HepG2 (cell line): ENCODE results near the gene SLC39A3. TPM values are rescaled to one million over a fixed set of nuclear protein-coding genes. Genes with fewer than 3 reads are reported as not detected.

Source experiments
- ATAC-seq: fragments of 200-7000 bp; cut with Tn5 transposase; 3 replicates; pipeline ENCODE4 v1.9.1; 2020; ENCODE audit warnings: mild to moderate bottlenecking, moderate library complexity
- BruUV-seq: library from RNA; stranded (reverse); fragments of 400-500 nt; replicated peaks from 2 replicates; lab custom pipeline; 2021; lab: Mats Ljungman, UMichigan
- CTCF ChIA-PET: fragments of 300-600 bp; formaldehyde crosslinking; extraction: SDS; loops from one replicate; lab custom pipeline; 2021; ENCODE audit warnings: low total read pairs, inconsistent platforms, low intra/inter-chr PET ratio; lab: Yijun Ruan, JAX
- POLR2A ChIA-PET: fragments of 350-600 bp; sonication (Branson Sonifier 250); formaldehyde crosslinking; loops from one replicate; lab custom pipeline; 2020; ENCODE audit warnings: antibody characterized with exemption, inconsistent platforms; lab: Yijun Ruan, JAX
- DNase-seq: peaks from one replicate; pipeline ENCODE4 v3.0.0-alpha.2; 2015; ENCODE audit warnings: low spot score
- FAIRE-seq: peaks from 3 replicates; lab custom pipeline; 2011; peaks lifted over from hg19 to GRCh38; lab: Jason Lieb, UNC
- H2AFZ ChIP-seq: one replicate; pipeline ENCODE4 v1.6.1; 2011; ENCODE audit warnings: low read length, inconsistent platforms
- H3K27ac ChIP-seq: fragments of 300-600 bp; 3 replicates; pipeline ENCODE4 v1.8.0; 2011; ENCODE audit warnings: mixed run types, mild to moderate bottlenecking, mixed read lengths, low read length, inconsistent platforms; ENCODE audit not compliant: insufficient read depth; ENCODE audit errors: extremely low read length
- H3K27me3 ChIP-seq, 2 experiments: fragments of 200-600 bp in 1 of 2; 2 replicates in 1 of 2; 3 replicates in 1 of 2; pipeline versions ENCODE4 v1.6.0 to v1.8.0; 2011; ENCODE audit warnings: low read length in 2 of 2, mild to moderate bottlenecking in 2 of 2, moderate library complexity in 2 of 2, inconsistent platforms in 1 of 2; ENCODE audit not compliant: insufficient read depth in 2 of 2, control insufficient read depth in 1 of 2
- H3K36me3 ChIP-seq, 2 experiments: fragments of 200-600 bp in 1 of 2; replicated peaks in 1 of 2; 2 replicates in 1 of 2; 3 replicates in 1 of 2; pipeline versions ENCODE4 v1.5.1 to v1.8.0; 2011; ENCODE audit warnings: low read length in 2 of 2, inconsistent platforms in 1 of 2; ENCODE audit not compliant: insufficient read depth in 2 of 2, control insufficient read depth in 1 of 2
- H3K4me1 ChIP-seq: 2 replicates; pipeline ENCODE4 v1.5.1; 2012; ENCODE audit warnings: low read length, inconsistent platforms; ENCODE audit not compliant: insufficient read depth
- H3K4me2 ChIP-seq: 2 replicates; pipeline ENCODE4 v1.6.0; 2011; ENCODE audit warnings: low read depth, low read length, inconsistent platforms
- H3K4me3 ChIP-seq, 3 experiments: fragments of 200-600 bp in 1 of 3; sonication (generic), shearing (Covaris generic) in 1 of 3; replicated peaks in 1 of 3; 2 replicates each; pipeline ENCODE4 v1.5.1; 2011 to 2016; ENCODE audit warnings: low read length in 3 of 3, inconsistent platforms in 2 of 3, low read depth in 2 of 3, mild to moderate bottlenecking in 2 of 3, control low read depth in 1 of 3, mixed read lengths in 1 of 3; ENCODE audit not compliant: insufficient read depth in 1 of 3
- H3K79me2 ChIP-seq: one replicate; pipeline ENCODE4 v1.6.1; 2011; ENCODE audit warnings: low read length, inconsistent platforms; ENCODE audit not compliant: insufficient read depth
- H3K9ac ChIP-seq: 2 replicates; pipeline ENCODE4 v1.6.0; 2011; ENCODE audit warnings: mild to moderate bottlenecking, low read depth, low read length, inconsistent platforms; ENCODE audit not compliant: insufficient read depth
- H3K9me3 ChIP-seq: 2 replicates; pipeline ENCODE4 v1.5.1; 2012; ENCODE audit warnings: mild to moderate bottlenecking, low read length
- H4K20me1 ChIP-seq: 2 replicates; pipeline ENCODE4 v1.6.0; 2011; ENCODE audit warnings: inconsistent platforms, mild to moderate bottlenecking, low read length, moderate library complexity; ENCODE audit not compliant: insufficient read depth
- CTCF ChIP-seq: sonication (generic); formaldehyde crosslinking; IDR thresholded peaks from 2 replicates; pipeline ENCODE4 v1.5.0; 2020; ENCODE audit warnings: mild to moderate bottlenecking, missing genetic modification reagents, moderate library complexity
- MAX ChIP-seq: IDR thresholded peaks from 2 replicates; pipeline ENCODE4 v1.6.1; 2012; ENCODE audit warnings: inconsistent platforms
- NFKB2 ChIP-seq: sonication (generic); formaldehyde crosslinking; IDR thresholded peaks from 2 replicates; pipeline ENCODE4 v1.4.0; 2020; ENCODE audit warnings: missing genetic modification reagents, borderline replicate concordance
- ZBTB21 ChIP-seq: sonication (generic); formaldehyde crosslinking; IDR thresholded peaks from 2 replicates; pipeline ENCODE4 v1.4.0; 2020; ENCODE audit warnings: missing genetic modification reagents
- ZNF768 ChIP-seq: sonication (generic); formaldehyde crosslinking; IDR thresholded peaks from 2 replicates; pipeline ENCODE4 v1.4.0; 2020; ENCODE audit warnings: missing genetic modification reagents
- WGBS: methylation state at CpG from one replicate; pipeline ENCODE4 v1.1.6; 2017; ENCODE audit warnings: low lambda C conversion rate; 5-methylcytosine and 5-hydroxymethylcytosine counted together
- in situ Hi-C: cut with HindIII; loops from 2 replicates; pipeline ENCODE4 v1.10.0; 2017; ENCODE audit warnings: low pct_unique_long_range_greater_than_20kb; ENCODE audit not compliant: extremely low pct_ligation_motif_present
- intact Hi-C: fragments of 100-400 bp; cut with micrococcal nuclease; formaldehyde crosslinking; loops from one replicate; pipeline ENCODE4 v1.10.0; 2022; ENCODE audit not compliant: unreplicated experiment
- polyA plus RNA-seq, 8 experiments: library from polyadenylated mRNA; depleted of rRNA in 3 of 8; stranded (reverse) in 7 of 8; unstranded in 1 of 8; fragments of >200 nt; fragmentation: Illumina TruSeq in 4 of 8; extraction: Trizol in 4 of 8; gene quantifications; 2 replicates each; pipeline versions ENCODE4 v1.2.1 to v1.2.3, GENCODE V29; 2011 to 2016; ENCODE audit warnings: low read depth in 4 of 8, missing spikeins in 1 of 8, mixed read lengths in 1 of 8; ENCODE audit not compliant: insufficient read depth in 1 of 8
- total RNA-seq, 5 experiments: library from RNA; depleted of rRNA; stranded (reverse); fragments of >200 nt; fragmentation: Illumina TruSeq; extraction: Trizol; gene quantifications; 2 replicates each; pipeline ENCODE4 v1.2.3, GENCODE V29; 2016; ENCODE audit warnings: low read depth in 1 of 5
- TF ChIP-seq, protein P1 (sequence below): sonication (generic); formaldehyde crosslinking; IDR thresholded peaks from 2 replicates; pipeline ENCODE4 v1.5.1; 2020; ENCODE audit warnings: mild to moderate bottlenecking, missing genetic modification reagents, moderate library complexity

SLC39A3 gene
- total and polyA plus RNA-seq, 2 of the 13 experiments (the other 11 are each of a cell fraction or from before 2014, with no cell fraction given) = 33.6 to 41.6 TPM

GRCh38 chr19:2724148-2724557 is 15.7 kb downstream of the SLC39A3 start:
- Histone ChIP-seq H3K9me3 (no peaks in the 10 kb centered on the region), H3K9ac (no peak overlapping the region), H3K4me1 (peaks cover 42% of the 10 kb centered on the region), H3K4me2 (peak overlapping the region; percentile 41), H3K27me3 (peaks cover 25 to 67% of the 10 kb centered on the region in 2 experiments), H4K20me1 (no peaks in the 10 kb centered on the region), H3K27ac (no peak overlapping the region), H3K79me2 (no peaks in the 10 kb centered on the region), H3K36me3 (no peaks in the 10 kb centered on the region), H2AFZ (no peak overlapping the region), H3K4me3 (peak overlapping the region in 1 of 3 experiments; percentile 29; a peak in 2 of 6 replicates)
- TF ChIP-seq CTCF (CRISPR knock-in tag) (peak; percentile 19; the same call in 1 of the 2 replicates), NFKB2 (CRISPR knock-in tag) (peak; percentile 28; the same call in 1 of the 2 replicates), ZNF768 (CRISPR knock-in tag) (peak; percentile 81; the same call in 1 of the 2 replicates), ZBTB21 (no peak), MAX (no peak)
- TF ChIP-seq, protein P1, sequence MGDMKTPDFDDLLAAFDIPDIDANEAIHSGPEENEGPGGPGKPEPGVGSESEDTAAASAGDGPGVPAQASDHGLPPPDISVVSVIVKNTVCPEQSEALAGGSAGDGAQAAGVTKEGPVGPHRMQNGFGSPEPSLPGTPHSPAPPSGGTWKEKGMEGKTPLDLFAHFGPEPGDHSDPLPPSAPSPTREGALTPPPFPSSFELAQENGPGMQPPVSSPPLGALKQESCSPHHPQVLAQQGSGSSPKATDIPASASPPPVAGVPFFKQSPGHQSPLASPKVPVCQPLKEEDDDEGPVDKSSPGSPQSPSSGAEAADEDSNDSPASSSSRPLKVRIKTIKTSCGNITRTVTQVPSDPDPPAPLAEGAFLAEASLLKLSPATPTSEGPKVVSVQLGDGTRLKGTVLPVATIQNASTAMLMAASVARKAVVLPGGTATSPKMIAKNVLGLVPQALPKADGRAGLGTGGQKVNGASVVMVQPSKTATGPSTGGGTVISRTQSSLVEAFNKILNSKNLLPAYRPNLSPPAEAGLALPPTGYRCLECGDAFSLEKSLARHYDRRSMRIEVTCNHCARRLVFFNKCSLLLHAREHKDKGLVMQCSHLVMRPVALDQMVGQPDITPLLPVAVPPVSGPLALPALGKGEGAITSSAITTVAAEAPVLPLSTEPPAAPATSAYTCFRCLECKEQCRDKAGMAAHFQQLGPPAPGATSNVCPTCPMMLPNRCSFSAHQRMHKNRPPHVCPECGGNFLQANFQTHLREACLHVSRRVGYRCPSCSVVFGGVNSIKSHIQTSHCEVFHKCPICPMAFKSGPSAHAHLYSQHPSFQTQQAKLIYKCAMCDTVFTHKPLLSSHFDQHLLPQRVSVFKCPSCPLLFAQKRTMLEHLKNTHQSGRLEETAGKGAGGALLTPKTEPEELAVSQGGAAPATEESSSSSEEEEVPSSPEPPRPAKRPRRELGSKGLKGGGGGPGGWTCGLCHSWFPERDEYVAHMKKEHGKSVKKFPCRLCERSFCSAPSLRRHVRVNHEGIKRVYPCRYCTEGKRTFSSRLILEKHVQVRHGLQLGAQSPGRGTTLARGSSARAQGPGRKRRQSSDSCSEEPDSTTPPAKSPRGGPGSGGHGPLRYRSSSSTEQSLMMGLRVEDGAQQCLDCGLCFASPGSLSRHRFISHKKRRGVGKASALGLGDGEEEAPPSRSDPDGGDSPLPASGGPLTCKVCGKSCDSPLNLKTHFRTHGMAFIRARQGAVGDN = peak; percentile 33
- in situ Hi-C loops = no loop called here
- DNase-seq = no peak
- POLR2A ChIA-PET = interaction anchor here (1.3 to 2.0 kb wide), 2 partner anchors 21 to 76 kb away, joined by 5 to 7 read pairs; no protein-coding TSS in a partner anchor
- WGBS = no CpG with 5 or more reads among the region's 7 CpGs
- intact Hi-C loops = no loop called here
- BruUV-seq = no TSS peak
- ATAC-seq = peak; percentile 41
- CTCF ChIA-PET = no interaction called here
- FAIRE-seq = no peak
